GM10847 (cell line): ENCODE measurements around the gene CCDC183.

Experiments
- POLR2A ChIP-seq: IDR thresholded peaks from 2 replicates; pipeline ENCODE4 v1.6.1; 2011; ENCODE audit not compliant: insufficient read length; ENCODE audit errors: extremely low read depth

Gene CCDC183

GRCh38 chr9:136815422-136815782, 19.3 kb downstream of the CCDC183 start:
- no peak for TF ChIP-seq POLR2A

- no peak for TF ChIP-seq POLR2A
Measured at GRCh38 chr9:136820971-136821825, 25.1 kb downstream of the CCDC183 start.

- no peak for TF ChIP-seq POLR2A
Measured at GRCh38 chr9:136821826-136822544, 25.8 kb downstream of the CCDC183 start.

GRCh38 chr9:136823136-136824046, 27.3 kb downstream of the CCDC183 start:
- no peak for TF ChIP-seq POLR2A

GRCh38 chr9:136824496-136825225, 28.5 kb downstream of the CCDC183 start:
- no peak for TF ChIP-seq POLR2A

GRCh38 chr9:136825295-136826187, 29.4 kb downstream of the CCDC183 start:
- TF ChIP-seq POLR2A, result no peak

- TF ChIP-seq POLR2A, result no peak
Measured at GRCh38 chr9:136826188-136826541, 30.0 kb downstream of the CCDC183 start.

GRCh38 chr9:136826703-136827582, 30.8 kb downstream of the CCDC183 start:
- TF ChIP-seq POLR2A, result no peak

- TF ChIP-seq POLR2A, result no peak
Measured at GRCh38 chr9:136827794-136828473, 31.8 kb downstream of the CCDC183 start.

- TF ChIP-seq POLR2A, result no peak
Measured at GRCh38 chr9:136828474-136829140, 32.5 kb downstream of the CCDC183 start.

GRCh38 chr9:136829412-136829811, 33.3 kb downstream of the CCDC183 start:
- no peak for TF ChIP-seq POLR2A
